Tibial artery (tissue), 4 donors: ENCODE results near the gene MACF1.
A peak's percentile ranks its signal among the peaks of the same experiment; 100 is the strongest.

ENCODE experiments used
- DNase-seq, 2 donors: peaks; one replicate each; pipeline ENCODE4 v3.0.0-alpha.2; 2019
- H3K27ac ChIP-seq, 2 donors: fragments of 200-600 bp; sonication (generic) in 1 of 2; 1 replicate in 1 of 2; 2 replicates in 1 of 2; pipeline ENCODE4 v1.5.1; 2018 to 2019; ENCODE audit warnings: mild to moderate bottlenecking in 1 of 2
- H3K27me3 ChIP-seq, 2 donors: fragments of 200-600 bp; sonication (generic) in 1 of 2; one replicate each; pipeline versions ENCODE4 v1.5.1 to v1.6.0; 2016 to 2019
- H3K36me3 ChIP-seq, 3 donors: fragments of 200-600 bp; sonication (generic) in 2 of 3; one replicate each; pipeline ENCODE4 v1.5.1; 2016 to 2019; ENCODE audit warnings: mild to moderate bottlenecking in 2 of 3
- H3K4me1 ChIP-seq, 4 donors: fragments of 200-600 bp; sonication (generic) in 2 of 4; 1 replicate in 3 of 4; 2 replicates in 1 of 4; pipeline ENCODE4 v1.5.1; 2016 to 2019
- H3K4me3 ChIP-seq, 2 donors: fragments of 200-600 bp; sonication (generic) in 1 of 2; 1 replicate in 1 of 2; 2 replicates in 1 of 2; pipeline ENCODE4 v1.5.1; 2018 to 2019; ENCODE audit warnings: mild to moderate bottlenecking in 2 of 2
- H3K9me3 ChIP-seq, 3 donors: fragments of 200-600 bp; sonication (generic) in 1 of 3; one replicate each; pipeline ENCODE4 v1.5.1; 2016 to 2019
- CTCF ChIP-seq, 2 experiments: fragments of 200-600 bp in 1 of 2; fragments of 450-650 bp in 1 of 2; IDR thresholded peaks; one replicate each; pipeline ENCODE4 v1.5.1; 2017 to 2019; ENCODE audit warnings: antibody characterized with exemption in 2 of 2, mild to moderate bottlenecking in 1 of 2, moderate library complexity in 1 of 2
- intact Hi-C: fragments of 100-400 bp; cut with DNase I; formaldehyde crosslinking; loops from one replicate; pipeline ENCODE4 v1.15.0; 2023; ENCODE audit warnings: low total_unique reads

The MACF1 gene

DNA sequence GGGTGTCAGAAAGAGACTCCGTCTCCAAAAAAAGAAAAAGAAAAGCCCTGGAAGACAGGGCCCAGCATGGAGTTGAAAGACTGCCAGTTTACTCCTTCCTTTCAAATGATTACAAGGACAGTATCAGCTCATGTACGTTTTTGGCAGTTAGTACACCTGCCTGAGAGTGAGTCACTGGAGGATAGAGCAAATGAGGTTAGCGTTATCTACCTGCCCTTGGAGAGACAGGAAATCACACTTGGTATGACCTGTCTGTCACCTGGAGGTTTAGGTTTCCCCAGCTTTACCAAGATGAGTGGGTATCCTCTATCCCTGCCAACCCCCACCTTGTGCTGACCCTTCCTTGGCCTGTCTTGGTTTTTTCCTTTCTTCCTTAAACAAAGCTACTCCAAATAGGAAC is 190.1 kb downstream of the MACF1 start:
- no peak for DNase-seq

GRCh38 chr1:39395357-39395831 is 190.9 kb downstream of the MACF1 start:
- H3K36me3 ChIP-seq, result no peaks in the 10 kb centered on the region
- H3K4me1 ChIP-seq, result peaks cover 5 to 96% (median 71%) of the 10 kb centered on the region in 4 donors
- H3K27ac ChIP-seq, result peak overlapping the region; percentile 41 to 66
- H3K9me3 ChIP-seq, result no peaks in the 10 kb centered on the region
- no peak for TF ChIP-seq CTCF (IDR thresholded peaks at IDR 0.05)
- no peak overlapping the region for H3K4me3 ChIP-seq
- no peak for DNase-seq
- intact Hi-C loops, result no loop called here
- no peaks in the 10 kb centered on the region for H3K27me3 ChIP-seq

More for the DNA sequence above, 190.1 kb downstream of the MACF1 start:
- Histone ChIP-seq H3K4me3 (no peak overlapping the region), H3K27me3 (no peaks in the 10 kb centered on the region), H3K36me3 (no peaks in the 10 kb centered on the region), H3K9me3 (no peaks in the 10 kb centered on the region), H3K27ac (peak overlapping the region; percentile 41 to 66), H3K4me1 (peaks cover 5 to 99% (median 74%) of the 10 kb centered on the region in 4 donors)
- intact Hi-C loops, result no loop called here
- TF ChIP-seq CTCF (IDR thresholded peaks at IDR 0.05), result no peak

- Histone ChIP-seq H3K4me1 (peaks cover 5 to 83% (median 59%) of the 10 kb centered on the region in 4 donors), H3K4me3 (no peak overlapping the region), H3K9me3 (no peaks in the 10 kb centered on the region), H3K27ac (peak overlapping the region; percentile 41 to 66), H3K27me3 (no peaks in the 10 kb centered on the region), H3K36me3 (no peaks in the 10 kb centered on the region)
- no peak for TF ChIP-seq CTCF (IDR thresholded peaks at IDR 0.05)
- intact Hi-C loops, result no loop called here
- no peak for DNase-seq
Measured at GRCh38 chr1:39396671-39397070, 192.2 kb downstream of the MACF1 start.

GRCh38 chr1:39397487-39397886 is 193.0 kb downstream of the MACF1 start:
- no peak overlapping the region for H3K4me3 ChIP-seq
- intact Hi-C loops, result no loop called here
- no peaks in the 10 kb centered on the region for H3K9me3 ChIP-seq
- no peak for TF ChIP-seq CTCF (IDR thresholded peaks at IDR 0.05)
- no peaks in the 10 kb centered on the region for H3K27me3 ChIP-seq
- no peak for DNase-seq
- H3K36me3 ChIP-seq, result no peaks in the 10 kb centered on the region
- peaks cover 5 to 75% (median 51%) of the 10 kb centered on the region in 4 donors for H3K4me1 ChIP-seq
- peak overlapping the region; percentile 65 to 66 for H3K27ac ChIP-seq

DNA sequence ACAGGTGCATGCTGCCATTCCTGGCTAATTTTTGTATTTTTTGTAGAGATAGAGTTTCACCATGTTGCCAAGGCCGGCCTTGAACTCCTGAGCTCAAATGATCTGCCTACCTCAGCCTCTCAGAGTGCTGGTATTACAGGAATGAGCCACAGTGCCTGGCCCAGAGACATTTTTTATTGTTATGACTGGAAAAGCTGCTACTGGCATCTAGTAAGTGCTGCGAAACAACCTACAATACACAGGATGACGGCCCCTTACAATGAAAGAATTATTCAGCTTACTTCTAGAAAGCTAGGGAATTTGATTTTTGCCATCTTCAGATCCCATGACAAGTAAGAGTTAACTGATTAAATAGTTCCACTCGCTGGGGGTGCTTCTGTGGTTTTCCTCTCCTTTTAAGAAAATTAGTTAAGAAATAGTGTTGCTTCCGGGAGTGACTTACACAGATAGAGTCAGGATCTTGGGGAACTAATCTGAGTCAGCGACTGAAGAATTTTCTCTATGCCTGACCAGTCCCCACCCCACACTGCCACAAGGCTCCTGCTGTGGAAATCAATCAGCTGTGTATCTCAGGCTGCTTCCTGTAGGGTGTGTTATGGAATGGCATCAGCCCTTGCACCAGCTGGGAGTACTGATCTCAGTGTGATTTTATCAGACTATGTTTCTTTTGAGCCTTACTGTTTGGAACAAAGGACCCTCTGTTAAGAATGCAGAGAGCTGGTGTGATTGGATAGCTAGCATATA is 194.0 kb downstream of the MACF1 start:
- Histone ChIP-seq H3K27me3 (no peaks in the 10 kb centered on the region), H3K4me3 (peak overlapping the region in 1 of 2 donors; percentile 1), H3K9me3 (no peaks in the 10 kb centered on the region), H3K4me1 (peaks cover 5 to 65% (median 46%) of the 10 kb centered on the region in 4 donors), H3K36me3 (no peaks in the 10 kb centered on the region), H3K27ac (peak overlapping the region; percentile 65 to 66)
- peak; percentile 80 to 82 for DNase-seq
- intact Hi-C loops, result no loop called here
- peak in 1 of 2 experiments; percentile 13 for TF ChIP-seq CTCF (IDR thresholded peaks at IDR 0.05)
